HUDEP-2 (cell line): ENCODE measurements around the gene NRL.
A peak's percentile ranks its signal among the peaks of the same experiment; 100 is the strongest.
"Not testable (repeated sequence)": the region's sequence is repeated elsewhere in the genome, so short reads cannot be mapped to it uniquely, and the experiment has no call there.

Experiments
- DNase-seq, 76 experiments: peaks; one replicate each; lab custom pipeline; 2025; ENCODE audit not compliant: unreplicated experiment in 76 of 76; lab: John Stamatoyannopoulos, UW

The NRL gene

GRCh38 chr14:24127673-24128072, 12.9 kb upstream of the NRL start:
- DNase-seq, result no peak

- no peak for DNase-seq
These were observed 12.2 kb upstream of the NRL start for GRCh38 chr14:24126939-24127338.

GRCh38 chr14:24123424-24124417, 9.0 kb upstream of the NRL start:
- peak in 75 of 76 experiments; percentile 40 to 91 (median 72) for DNase-seq

GRCh38 chr14:24122898-24123297, 8.1 kb upstream of the NRL start:
- DNase-seq, result peak in 6 of 76 experiments; percentile 14 to 82 (median 26)

- peak in 14 of 76 experiments; percentile 1 to 33 (median 15) for DNase-seq
These were observed 7.7 kb upstream of the NRL start for GRCh38 chr14:24122416-24122815.

GRCh38 chr14:24121210-24121609, 6.5 kb upstream of the NRL start:
- no peak for DNase-seq

- DNase-seq, result no peak
These were observed 4.9 kb upstream of the NRL start for GRCh38 chr14:24119691-24120090.

- DNase-seq, result no peak
These were observed 2.4 kb upstream of the NRL start for GRCh38 chr14:24117179-24117578.

- no peak for DNase-seq
These were observed 1.5 kb upstream of the NRL start for GRCh38 chr14:24116128-24116814.

- DNase-seq, result no peak
These were observed 826 bp upstream of the NRL start for GRCh38 chr14:24115422-24116127.

GRCh38 chr14:24113801-24114531, 783 bp downstream of the NRL start:
- DNase-seq, result peak; percentile 30 to 93 (median 79)

GRCh38 chr14:24113379-24113800, 1.4 kb downstream of the NRL start:
- peak in 3 of 76 experiments; percentile 40 to 64 (median 50) for DNase-seq

- no peak for DNase-seq
These were observed 4.2 kb downstream of the NRL start for GRCh38 chr14:24110523-24110922.

GRCh38 chr14:24110060-24110459, 4.7 kb downstream of the NRL start:
- no peak for DNase-seq

- DNase-seq, result no peak
These were observed 6.3 kb downstream of the NRL start for GRCh38 chr14:24108336-24108874.

GRCh38 chr14:24106672-24107271, 8.0 kb downstream of the NRL start:
- DNase-seq, result no peak

GRCh38 chr14:24105609-24106239, 9.0 kb downstream of the NRL start:
- DNase-seq, result not testable (repeated sequence)

- DNase-seq, result no peak
These were observed 11.3 kb downstream of the NRL start for GRCh38 chr14:24103451-24103850.

GRCh38 chr14:24102357-24103048, 12.2 kb downstream of the NRL start:
- DNase-seq, result no peak
